Measurements from ENCODE around the gene MACROD2. TPM values are rescaled to one million over a fixed set of nuclear protein-coding genes. Genes with fewer than 3 reads are reported as not detected.
A peak's percentile ranks its signal among the peaks of the same experiment; 100 is the strongest.

Gene MACROD2
- total RNA-seq, 1 experiment from 2014 or later: 3.7 TPM

GRCh38 chr20:15236812-15237211 is 1241.5 kb downstream of the MACROD2 start:
- Histone ChIP-seq H3K9ac (ENCODE audit: low read length) (no peak overlapping the region), H3K4me2 (ENCODE audit: low read length) (no peak overlapping the region), H3K4me1 (ENCODE audit: control insufficient read depth in 1 of 2, insufficient read depth in 2 of 2, low read length in 2 of 2) (no peaks in the 10 kb centered on the region), H3K9me2 (ENCODE audit: insufficient read depth) (no peaks in the 10 kb centered on the region), H3K27ac (ENCODE audit: low read depth, low read length) (no peak overlapping the region), H3K79me2 (ENCODE audit: insufficient read depth, low read length) (no peaks in the 10 kb centered on the region), H3K27me3 (ENCODE audit: insufficient read depth, low read length) (no peaks in the 10 kb centered on the region), H4K20me1 (ENCODE audit: insufficient read depth) (no peaks in the 10 kb centered on the region), H3K9me3 (ENCODE audit: control insufficient read depth in 1 of 2, insufficient read depth in 1 of 2, low read depth in 1 of 2, low read length in 2 of 2) (no peaks in the 10 kb centered on the region; a peak in 1 of 4 replicates), H3K4me3 (replicated peaks in 1 of 2; ENCODE audit: low read depth in 1 of 2, low read length in 2 of 2) (no peak overlapping the region), H3K36me3 (ENCODE audit: control insufficient read depth in 1 of 2, insufficient read depth in 2 of 2, low read length in 2 of 2) (no peaks in the 10 kb centered on the region), H2AFZ (ENCODE audit: low read depth, low read length, poor library complexity, severe bottlenecking) (no peak overlapping the region)
- peak; percentile 45 for DNase-seq (ENCODE audit: low read depth, low spot score)
- RAD21 ChIA-PET (ENCODE audit: low non-redundant PET in 1 of 2, low total read pairs in 2 of 2, uncharacterized antibody in 2 of 2, unreplicated experiment in 2 of 2): no interaction called here
- POLR2A ChIA-PET: no interaction called here
- intact Hi-C loops (cut with micrococcal nuclease): loop anchor here (1.0 kb wide), 1 partner anchor 900 kb away; the partner anchor contains the start of gene FLRT3
- BruUV-seq (replicated peaks): no TSS peak
- no peak for TF ChIP-seq ATF3 (IDR thresholded peaks at IDR 0.05)
- peak; percentile 31 to 66 (median 62); a peak in 5 of 6 replicates for TF ChIP-seq CTCF (IDR thresholded peaks at IDR 0.05 in 2 of 3, conservative IDR thresholded peaks at IDR 0.05 in 1 of 3; ENCODE audit: borderline replicate concordance in 1 of 3, insufficient read depth in 1 of 3, low read depth in 2 of 3, low read length in 2 of 3)
- TF ChIP-seq RAD21 (IDR thresholded peaks at IDR 0.05; ENCODE audit: low read depth): peak; percentile 55
- CTCF ChIA-PET: no interaction called here
- peak; percentile 92 for ATAC-seq

GRCh38 chr20:15239542-15240206 is 1244.4 kb downstream of the MACROD2 start:
- ChIA-PET CTCF (no interaction called here), RAD21 (ENCODE audit: low non-redundant PET in 1 of 2, low total read pairs in 2 of 2, uncharacterized antibody in 2 of 2, unreplicated experiment in 2 of 2) (no interaction called here), POLR2A (no interaction called here)
- ATAC-seq (no peak), DNase-seq (ENCODE audit: low read depth, low spot score) (no peak)
- Histone ChIP-seq H3K27ac (ENCODE audit: low read depth, low read length) (no peak overlapping the region), H3K4me3 (replicated peaks in 1 of 2; ENCODE audit: low read depth in 1 of 2, low read length in 2 of 2) (no peak overlapping the region), H3K4me1 (ENCODE audit: control insufficient read depth in 1 of 2, insufficient read depth in 2 of 2, low read length in 2 of 2) (no peaks in the 10 kb centered on the region), H3K4me2 (ENCODE audit: low read length) (no peak overlapping the region), H3K27me3 (ENCODE audit: insufficient read depth, low read length) (no peaks in the 10 kb centered on the region), H3K36me3 (ENCODE audit: control insufficient read depth in 1 of 2, insufficient read depth in 2 of 2, low read length in 2 of 2) (no peaks in the 10 kb centered on the region), H3K9me3 (ENCODE audit: control insufficient read depth in 1 of 2, insufficient read depth in 1 of 2, low read depth in 1 of 2, low read length in 2 of 2) (no peaks in the 10 kb centered on the region; a peak in 1 of 4 replicates), H3K9me2 (ENCODE audit: insufficient read depth) (no peaks in the 10 kb centered on the region), H3K79me2 (ENCODE audit: insufficient read depth, low read length) (no peaks in the 10 kb centered on the region), H3K9ac (ENCODE audit: low read length) (no peak overlapping the region), H4K20me1 (ENCODE audit: insufficient read depth) (no peaks in the 10 kb centered on the region), H2AFZ (ENCODE audit: low read depth, low read length, poor library complexity, severe bottlenecking) (no peak overlapping the region)
- intact Hi-C loops (cut with micrococcal nuclease): no loop called here
- BruUV-seq (replicated peaks): no TSS peak
- TF ChIP-seq EZH2 (IDR thresholded peaks at IDR 0.05) (no peak), YY1 (IDR thresholded peaks at IDR 0.05; ENCODE audit: extremely low read depth, insufficient replicate concordance, low read depth, low read length) (no peak), ZNF274 (IDR thresholded peaks at IDR 0.05; ENCODE audit: low read depth, low read length) (no peak), POLR2A (IDR thresholded peaks at IDR 0.05; ENCODE audit: borderline replicate concordance, extremely low read depth, insufficient read depth, insufficient read length) (no peak), CBX3 (IDR thresholded peaks at IDR 0.05; ENCODE audit: low read depth) (no peak), JUND (IDR thresholded peaks at IDR 0.05) (no peak), ZFX (IDR thresholded peaks at IDR 0.05) (no peak), MAX (IDR thresholded peaks at IDR 0.05) (no peak), CTCF (IDR thresholded peaks at IDR 0.05 in 2 of 3, conservative IDR thresholded peaks at IDR 0.05 in 1 of 3; ENCODE audit: borderline replicate concordance in 1 of 3, insufficient read depth in 1 of 3, low read depth in 2 of 3, low read length in 2 of 3) (no peak), CEBPB (IDR thresholded peaks at IDR 0.05; ENCODE audit: low read depth) (no peak), TCF7L2 (IDR thresholded peaks at IDR 0.05; ENCODE audit: borderline replicate concordance, extremely low read depth, insufficient read depth, insufficient read length) (no peak), SP1 (IDR thresholded peaks at IDR 0.05; ENCODE audit: low read depth) (no peak), EGR1 (IDR thresholded peaks at IDR 0.05; ENCODE audit: low read depth) (no peak), SRF (IDR thresholded peaks at IDR 0.05; ENCODE audit: low read depth) (no peak), EZH2phosphoT487 (IDR thresholded peaks at IDR 0.05; ENCODE audit: borderline replicate concordance) (no peak), RAD21 (IDR thresholded peaks at IDR 0.05; ENCODE audit: low read depth) (no peak)

All from HCT116 (cell line).